Measurements from ENCODE around the gene REG4. TPM values are rescaled to one million over a fixed set of nuclear protein-coding genes. Genes with fewer than 3 reads are reported as not detected.

Gene REG4
- total and polyA plus RNA-seq, 2 donors (not counting 1 experiment from before 2014, with no cell fraction given): not detected

GRCh38 chr1:119762409-119762808 lies 48.9 kb downstream of the REG4 start:
- H3K9ac ChIP-seq (ENCODE audit: insufficient read depth, low read length): no peak overlapping the region
- H3K4me1 ChIP-seq (ENCODE audit: control insufficient read depth, extremely low read depth, insufficient read depth, low read length): no peaks in the 10 kb centered on the region
- H4K20me1 ChIP-seq (ENCODE audit: control insufficient read depth, extremely low read depth, insufficient read depth, low read length): no peaks in the 10 kb centered on the region
- H3K4me3 ChIP-seq (replicated peaks in 1 of 4; ENCODE audit: control extremely low read depth in 1 of 4, insufficient read depth in 1 of 4, low read depth in 3 of 4, low read length in 4 of 4): no peak overlapping the region
- H3K4me2 ChIP-seq (ENCODE audit: extremely low read depth, insufficient read depth, low read length): no peak overlapping the region
- H3K27me3 ChIP-seq (ENCODE audit: control insufficient read depth, insufficient read depth, low read length): peaks cover 23% of the 10 kb centered on the region
- H3K9me3 ChIP-seq (ENCODE audit: control insufficient read depth, insufficient read depth, low read depth, low read length): no peaks in the 10 kb centered on the region
- no peak overlapping the region for H3K27ac ChIP-seq (ENCODE audit: insufficient read depth, low read length)
- no peak for DNase-seq (ENCODE audit: low read depth in 2 of 2)
- no peak overlapping the region for H2AFZ ChIP-seq (ENCODE audit: low read length)
- no peaks in the 10 kb centered on the region for H3K36me3 ChIP-seq (ENCODE audit: control insufficient read depth, insufficient read depth, low read length)
- TF ChIP-seq CTCF (conservative IDR thresholded peaks at IDR 0.05 in 1 of 2, IDR thresholded peaks at IDR 0.05 in 1 of 2; ENCODE audit: low read depth in 1 of 2, low read length in 2 of 2) (no peak), EZH2 (IDR thresholded peaks at IDR 0.05; ENCODE audit: low read length, missing control alignments) (no peak)
- no peaks in the 10 kb centered on the region for H3K79me2 ChIP-seq (ENCODE audit: control insufficient read depth, insufficient read depth, low read length)

- no peak overlapping the region for H3K9ac ChIP-seq (ENCODE audit: insufficient read depth, low read length)
- no peaks in the 10 kb centered on the region for H3K36me3 ChIP-seq (ENCODE audit: control insufficient read depth, insufficient read depth, low read length)
- H3K27ac ChIP-seq (ENCODE audit: insufficient read depth, low read length): no peak overlapping the region
- peaks cover 2% of the 10 kb centered on the region for H3K27me3 ChIP-seq (ENCODE audit: control insufficient read depth, insufficient read depth, low read length)
- H3K79me2 ChIP-seq (ENCODE audit: control insufficient read depth, insufficient read depth, low read length): no peaks in the 10 kb centered on the region
- no peaks in the 10 kb centered on the region for H3K4me1 ChIP-seq (ENCODE audit: control insufficient read depth, extremely low read depth, insufficient read depth, low read length)
- no peak overlapping the region for H3K4me2 ChIP-seq (ENCODE audit: extremely low read depth, insufficient read depth, low read length)
- H4K20me1 ChIP-seq (ENCODE audit: control insufficient read depth, extremely low read depth, insufficient read depth, low read length): no peaks in the 10 kb centered on the region
- TF ChIP-seq EZH2 (IDR thresholded peaks at IDR 0.05; ENCODE audit: low read length, missing control alignments): no peak
- TF ChIP-seq CTCF (conservative IDR thresholded peaks at IDR 0.05 in 1 of 2, IDR thresholded peaks at IDR 0.05 in 1 of 2; ENCODE audit: low read depth in 1 of 2, low read length in 2 of 2): no peak
- H2AFZ ChIP-seq (ENCODE audit: low read length): no peak overlapping the region
- no peaks in the 10 kb centered on the region for H3K9me3 ChIP-seq (ENCODE audit: control insufficient read depth, insufficient read depth, low read depth, low read length)
- DNase-seq (ENCODE audit: low read depth in 2 of 2): no peak
- H3K4me3 ChIP-seq (replicated peaks in 1 of 4; ENCODE audit: control extremely low read depth in 1 of 4, insufficient read depth in 1 of 4, low read depth in 3 of 4, low read length in 4 of 4): no peak overlapping the region
Measured at GRCh38 chr1:119758584-119758983, 52.7 kb downstream of the REG4 start.

GRCh38 chr1:119752592-119752991 lies 58.7 kb downstream of the REG4 start:
- Histone ChIP-seq H3K27me3 (ENCODE audit: control insufficient read depth, insufficient read depth, low read length) (peaks cover 4% of the 10 kb centered on the region), H3K79me2 (ENCODE audit: control insufficient read depth, insufficient read depth, low read length) (no peaks in the 10 kb centered on the region), H3K36me3 (ENCODE audit: control insufficient read depth, insufficient read depth, low read length) (no peaks in the 10 kb centered on the region), H3K9me3 (ENCODE audit: control insufficient read depth, insufficient read depth, low read depth, low read length) (no peaks in the 10 kb centered on the region), H3K9ac (ENCODE audit: insufficient read depth, low read length) (no peak overlapping the region), H2AFZ (ENCODE audit: low read length) (no peak overlapping the region), H3K27ac (ENCODE audit: insufficient read depth, low read length) (no peak overlapping the region), H3K4me3 (replicated peaks in 1 of 4; ENCODE audit: control extremely low read depth in 1 of 4, insufficient read depth in 1 of 4, low read depth in 3 of 4, low read length in 4 of 4) (no peak overlapping the region), H3K4me2 (ENCODE audit: extremely low read depth, insufficient read depth, low read length) (no peak overlapping the region), H3K4me1 (ENCODE audit: control insufficient read depth, extremely low read depth, insufficient read depth, low read length) (no peaks in the 10 kb centered on the region), H4K20me1 (ENCODE audit: control insufficient read depth, extremely low read depth, insufficient read depth, low read length) (no peaks in the 10 kb centered on the region)
- DNase-seq (ENCODE audit: low read depth in 2 of 2): no peak
- TF ChIP-seq CTCF (conservative IDR thresholded peaks at IDR 0.05 in 1 of 2, IDR thresholded peaks at IDR 0.05 in 1 of 2; ENCODE audit: low read depth in 1 of 2, low read length in 2 of 2) (no peak), EZH2 (IDR thresholded peaks at IDR 0.05; ENCODE audit: low read length, missing control alignments) (no peak)

Measured in fibroblast of lung (primary cell).